Measurements from ENCODE around the gene TYW5. TPM values are rescaled to one million over a fixed set of nuclear protein-coding genes. Genes with fewer than 3 reads are reported as not detected.

TYW5 gene
- 1 to 10 TPM; 8.9 to 9.8 TPM for total RNA-seq

GRCh38 chr2:199955339-199956061 lies at the start of gene TYW5, which contains the start of gene MAIP1:
TYW5 (minus strand) TSS chr2:199955491; CDS start chr2:199955470, 21 bp downstream.
MAIP1 (plus strand) TSS chr2:199955582; CDS start chr2:199955799, 217 bp downstream.
- Mint-ChIP-seq H3K4me3 (peak within 1 kb of the TSS; percentile 99), H3K4me1 (ENCODE audit: low read depth) (peaks cover 53% of the 10 kb centered on the region), H3K27me3 (no peaks in the 10 kb centered on the region), H3K9me3 (no peaks in the 10 kb centered on the region), H3K36me3 (peaks cover 12% of the 10 kb centered on the region), H3K27ac (peak within 1 kb of the TSS; percentile 92)
- intact Hi-C loops (cut with micrococcal nuclease), result loop anchor here (1.0 kb wide), 2 partner anchors 23 to 44 kb away; partner anchors contain the start of gene C2orf69
- POLR2A ChIA-PET, result no interaction called here
- peak; percentile 84 for DNase-seq
- CTCF ChIA-PET, result interaction anchor here (1.3 kb wide), 1 partner anchor 18 kb away, joined by 4 read pairs; no protein-coding TSS in a partner anchor

GRCh38 chr2:200003444-200003843 lies 48.2 kb upstream of the TYW5 start:
- no peaks in the 10 kb centered on the region for H3K4me1 Mint-ChIP-seq (ENCODE audit: low read depth)
- ChIA-PET CTCF (no interaction called here), POLR2A (no interaction called here)
- H3K27ac Mint-ChIP-seq, result no peak overlapping the region
- no peak for DNase-seq
- no peak overlapping the region for H3K4me3 Mint-ChIP-seq
- intact Hi-C loops (cut with micrococcal nuclease), result no loop called here
- peaks cover 5% of the 10 kb centered on the region for H3K27me3 Mint-ChIP-seq
- H3K36me3 Mint-ChIP-seq, result peaks cover 3% of the 10 kb centered on the region
- peaks cover 5% of the 10 kb centered on the region for H3K9me3 Mint-ChIP-seq

GRCh38 chr2:200000444-200001163 lies 45.3 kb upstream of the TYW5 start:
- Mint-ChIP-seq H3K4me3 (no peak overlapping the region), H3K27ac (no peak overlapping the region), H3K36me3 (no peaks in the 10 kb centered on the region), H3K27me3 (peaks cover 5% of the 10 kb centered on the region), H3K4me1 (ENCODE audit: low read depth) (no peaks in the 10 kb centered on the region), H3K9me3 (peaks cover 2% of the 10 kb centered on the region)
- no peak for DNase-seq
- intact Hi-C loops (cut with micrococcal nuclease), result no loop called here
- CTCF ChIA-PET, result interaction anchor here (0.7 kb wide), 1 partner anchor 15 kb away, joined by 3 read pairs; no protein-coding TSS in a partner anchor
- POLR2A ChIA-PET, result no interaction called here

GRCh38 chr2:199999166-199999565 lies 43.9 kb upstream of the TYW5 start:
- CTCF ChIA-PET, result no interaction called here
- no peaks in the 10 kb centered on the region for H3K9me3 Mint-ChIP-seq

DNA sequence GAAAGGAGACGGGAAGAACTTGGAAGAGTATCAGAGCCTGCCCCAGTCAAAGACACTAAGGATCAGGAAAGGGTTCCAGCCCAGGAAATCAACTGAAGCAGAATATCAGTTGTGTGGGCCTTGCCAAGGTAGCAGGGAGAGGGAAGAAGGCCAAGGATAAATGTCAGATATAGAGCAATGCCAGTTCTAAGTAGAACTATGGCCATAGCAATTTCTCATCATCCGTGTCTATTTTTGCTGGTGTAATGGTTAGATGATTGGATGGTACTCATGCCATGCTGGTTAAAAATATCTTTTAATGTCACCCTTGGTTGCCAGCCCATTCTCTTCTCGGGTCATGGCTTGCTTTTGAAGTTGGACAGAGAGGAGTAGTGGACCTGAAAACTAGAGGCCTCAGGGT lies 42.0 kb upstream of the TYW5 start:
- H3K4me3 Mint-ChIP-seq, result no peak overlapping the region
- ChIA-PET POLR2A (no interaction called here), CTCF (no interaction called here)
- H3K27ac Mint-ChIP-seq, result no peak overlapping the region
- intact Hi-C loops (cut with micrococcal nuclease), result no loop called here
- no peaks in the 10 kb centered on the region for H3K9me3 Mint-ChIP-seq
- peaks cover 2% of the 10 kb centered on the region for H3K27me3 Mint-ChIP-seq
- DNase-seq, result no peak
- H3K36me3 Mint-ChIP-seq, result no peaks in the 10 kb centered on the region
- no peaks in the 10 kb centered on the region for H3K4me1 Mint-ChIP-seq (ENCODE audit: low read depth)

More at GRCh38 chr2:199999166-199999565, 43.9 kb upstream of the TYW5 start:
- H3K36me3 Mint-ChIP-seq, result no peaks in the 10 kb centered on the region
- H3K27ac Mint-ChIP-seq, result no peak overlapping the region
- peaks cover 2% of the 10 kb centered on the region for H3K27me3 Mint-ChIP-seq
- H3K4me3 Mint-ChIP-seq, result no peak overlapping the region
- no peak for DNase-seq
- intact Hi-C loops (cut with micrococcal nuclease), result no loop called here
- POLR2A ChIA-PET, result no interaction called here
- no peaks in the 10 kb centered on the region for H3K4me1 Mint-ChIP-seq (ENCODE audit: low read depth)

DNA sequence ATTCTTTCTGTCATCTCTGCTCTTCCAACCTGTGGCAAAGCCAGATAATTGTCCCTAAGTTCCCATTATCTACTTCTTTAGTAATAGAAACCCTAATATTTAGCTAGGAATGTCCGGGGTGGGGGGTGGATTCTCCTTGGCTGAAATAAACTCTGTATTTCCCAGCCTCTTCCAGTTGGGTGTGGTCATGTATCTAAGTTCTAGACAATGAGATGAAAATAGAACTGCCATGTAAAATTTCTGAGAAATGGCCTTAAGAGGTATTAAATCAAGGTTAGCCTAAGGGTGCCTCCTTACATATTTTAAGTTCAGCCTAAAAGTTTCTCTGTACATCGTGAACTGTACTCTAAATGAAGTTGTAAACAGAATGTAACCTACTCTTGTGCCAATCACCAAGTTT lies 39.6 kb upstream of the TYW5 start:
- Mint-ChIP-seq H3K36me3 (no peaks in the 10 kb centered on the region), H3K27ac (no peak overlapping the region), H3K4me1 (ENCODE audit: low read depth) (no peaks in the 10 kb centered on the region), H3K4me3 (no peak overlapping the region), H3K9me3 (no peaks in the 10 kb centered on the region), H3K27me3 (no peaks in the 10 kb centered on the region)
- intact Hi-C loops (cut with micrococcal nuclease), result no loop called here
- ChIA-PET CTCF (interaction anchor here (3.4 kb wide), 1 partner anchor 9 kb away, joined by 13 read pairs; no protein-coding TSS in a partner anchor), POLR2A (no interaction called here)
- DNase-seq, result no peak

DNA sequence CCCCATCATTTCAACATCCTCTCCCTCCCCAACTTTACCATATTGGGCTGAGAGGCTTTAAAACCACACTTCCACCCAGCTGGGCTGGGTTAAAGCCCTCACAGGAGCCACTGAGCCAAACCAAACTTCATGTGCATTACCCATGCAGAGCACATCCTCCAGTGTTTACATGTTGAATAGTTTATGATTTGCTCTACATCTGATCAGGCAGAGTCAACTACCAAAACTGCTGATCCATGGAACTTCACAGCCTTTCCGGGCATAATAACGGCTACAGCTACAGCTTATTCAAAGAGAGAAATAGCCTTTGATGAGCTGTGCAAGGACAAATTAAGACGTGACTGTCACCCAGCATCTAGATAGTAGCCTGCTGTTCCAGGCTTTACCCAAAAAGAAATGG lies 39.1 kb upstream of the TYW5 start:
- Mint-ChIP-seq H3K9me3 (no peaks in the 10 kb centered on the region), H3K4me1 (ENCODE audit: low read depth) (no peaks in the 10 kb centered on the region), H3K4me3 (no peak overlapping the region), H3K27ac (no peak overlapping the region), H3K36me3 (no peaks in the 10 kb centered on the region), H3K27me3 (no peaks in the 10 kb centered on the region)
- ChIA-PET CTCF (interaction anchor here (3.4 kb wide), 1 partner anchor 9 kb away, joined by 13 read pairs; no protein-coding TSS in a partner anchor), POLR2A (no interaction called here)
- no peak for DNase-seq
- intact Hi-C loops (cut with micrococcal nuclease), result no loop called here

GRCh38 chr2:199992296-199992695 lies 37.0 kb upstream of the TYW5 start:
- intact Hi-C loops (cut with micrococcal nuclease), result no loop called here
- ChIA-PET CTCF (no interaction called here), POLR2A (no interaction called here)
- no peak overlapping the region for H3K27ac Mint-ChIP-seq
- H3K36me3 Mint-ChIP-seq, result no peaks in the 10 kb centered on the region
- H3K4me1 Mint-ChIP-seq (ENCODE audit: low read depth), result no peaks in the 10 kb centered on the region
- H3K4me3 Mint-ChIP-seq, result no peak overlapping the region
- no peaks in the 10 kb centered on the region for H3K27me3 Mint-ChIP-seq
- H3K9me3 Mint-ChIP-seq, result no peaks in the 10 kb centered on the region
- no peak for DNase-seq

DNA sequence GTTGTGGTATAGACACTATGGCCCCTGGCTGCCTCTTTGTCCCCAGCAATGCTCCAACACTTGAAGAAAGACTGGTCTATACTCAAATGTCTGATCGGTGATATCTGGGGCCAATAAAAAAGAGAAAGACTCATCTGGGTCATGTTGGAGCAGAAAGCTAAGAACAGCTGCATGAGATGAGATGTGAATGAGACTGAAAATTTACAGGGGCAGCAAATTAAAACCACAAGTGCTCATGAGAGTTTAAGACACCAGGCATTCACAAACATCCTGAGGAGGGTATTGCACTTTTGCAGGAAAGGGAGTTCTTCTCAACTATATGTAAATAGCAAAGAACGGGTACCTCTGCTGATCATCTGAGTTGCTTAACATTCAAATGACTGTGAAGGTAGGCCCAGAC lies 36.4 kb upstream of the TYW5 start:
- DNase-seq, result no peak
- Mint-ChIP-seq H3K27me3 (no peaks in the 10 kb centered on the region), H3K27ac (no peak overlapping the region), H3K4me1 (ENCODE audit: low read depth) (no peaks in the 10 kb centered on the region), H3K4me3 (no peak overlapping the region), H3K9me3 (no peaks in the 10 kb centered on the region), H3K36me3 (no peaks in the 10 kb centered on the region)
- ChIA-PET CTCF (no interaction called here), POLR2A (no interaction called here)
- intact Hi-C loops (cut with micrococcal nuclease), result no loop called here

DNA sequence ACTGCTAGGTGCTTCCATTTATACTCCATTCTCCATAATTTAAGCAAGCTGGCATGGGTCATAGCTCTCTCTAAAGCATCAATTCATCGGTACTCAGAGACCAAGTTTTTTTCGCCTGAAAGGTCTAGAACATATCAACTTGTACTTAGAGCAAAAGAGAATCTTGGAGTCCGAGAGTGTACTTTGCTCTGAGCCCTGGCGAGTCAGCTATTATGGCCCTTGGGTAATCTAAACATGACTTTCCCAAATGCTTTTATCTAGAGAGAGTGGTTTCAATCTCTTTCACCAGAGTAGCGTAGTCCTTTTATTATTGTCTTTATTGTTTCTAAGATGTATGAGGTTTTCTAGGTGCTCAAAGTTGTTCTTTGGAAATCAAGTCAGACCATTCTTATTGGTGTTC lies 34.5 kb upstream of the TYW5 start:
- H3K4me1 Mint-ChIP-seq (ENCODE audit: low read depth), result peaks cover 4% of the 10 kb centered on the region
- DNase-seq, result no peak
- H3K27ac Mint-ChIP-seq, result no peak overlapping the region
- H3K9me3 Mint-ChIP-seq, result no peaks in the 10 kb centered on the region
- no peaks in the 10 kb centered on the region for H3K36me3 Mint-ChIP-seq
- ChIA-PET CTCF (interaction anchor here (1.5 to 1.6 kb wide), 2 partner anchors 10 to 491 kb away, joined by 5 to 6 read pairs; no protein-coding TSS in a partner anchor), POLR2A (interaction anchor here (0.7 kb wide), 1 partner anchor 494 kb away, joined by 3 read pairs; no protein-coding TSS in a partner anchor)
- intact Hi-C loops (cut with micrococcal nuclease), result loop anchor here (5.0 to 10.0 kb wide), 2 partner anchors 205 to 747 kb away; no protein-coding TSS in a partner anchor
- H3K4me3 Mint-ChIP-seq, result no peak overlapping the region
- no peaks in the 10 kb centered on the region for H3K27me3 Mint-ChIP-seq

GRCh38 chr2:199988151-199988550 lies 32.9 kb upstream of the TYW5 start:
- CTCF ChIA-PET, result no interaction called here
- Mint-ChIP-seq H3K27ac (no peak overlapping the region), H3K36me3 (no peaks in the 10 kb centered on the region), H3K9me3 (no peaks in the 10 kb centered on the region), H3K4me3 (no peak overlapping the region), H3K4me1 (ENCODE audit: low read depth) (peaks cover 4% of the 10 kb centered on the region), H3K27me3 (no peaks in the 10 kb centered on the region)
- no peak for DNase-seq
- POLR2A ChIA-PET, result no interaction called here
- intact Hi-C loops (cut with micrococcal nuclease), result loop anchor here (5.0 to 10.0 kb wide), 2 partner anchors 207 to 749 kb away; no protein-coding TSS in a partner anchor

DNA sequence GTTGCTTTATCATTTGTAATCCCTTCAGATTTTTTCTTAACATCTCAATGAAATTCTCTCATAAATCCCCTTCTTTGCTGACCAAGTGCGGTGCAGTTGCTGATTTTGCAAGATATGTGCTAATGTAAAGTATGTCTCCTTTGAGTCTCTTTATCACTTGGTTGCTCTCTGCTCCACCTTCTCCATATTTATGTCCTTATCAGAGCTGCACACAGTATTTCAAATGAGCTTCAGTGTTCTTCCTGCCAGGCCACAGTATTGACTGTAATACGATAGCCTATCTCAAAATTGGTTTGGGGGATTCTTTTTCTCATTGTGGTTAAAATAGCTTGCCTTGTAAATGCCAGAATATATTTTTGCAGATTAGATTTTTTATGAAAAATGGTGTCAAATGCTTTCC lies 32.3 kb upstream of the TYW5 start:
- H3K27ac Mint-ChIP-seq, result no peak overlapping the region
- no peaks in the 10 kb centered on the region for H3K27me3 Mint-ChIP-seq
- no peaks in the 10 kb centered on the region for H3K9me3 Mint-ChIP-seq
- no peaks in the 10 kb centered on the region for H3K36me3 Mint-ChIP-seq
- H3K4me3 Mint-ChIP-seq, result no peak overlapping the region
- ChIA-PET POLR2A (no interaction called here), CTCF (no interaction called here)
- peaks cover 4% of the 10 kb centered on the region for H3K4me1 Mint-ChIP-seq (ENCODE audit: low read depth)
- intact Hi-C loops (cut with micrococcal nuclease), result loop anchor here (5.0 to 10.0 kb wide), 2 partner anchors 207 to 750 kb away; no protein-coding TSS in a partner anchor
- DNase-seq, result no peak
